Activated CD4-positive, alpha-beta T cell treated with anti-CD3 and anti-CD28 coated beads, Interleukin-2, amount 50 U/mL, for 24 hours (primary cell): Measurements from ENCODE around the gene GAGE13.
A peak's percentile ranks its signal among the peaks of the same experiment; 100 is the strongest.
"Not testable (repeated sequence)": the region's sequence is repeated elsewhere in the genome, so short reads cannot be mapped to it uniquely, and the experiment has no call there.

Experiments
- DNase-seq, 2 donors: peaks; one replicate each; pipeline ENCODE4 v3.0.0-alpha.2; 2020; ENCODE audit warnings: low read depth in 1 of 2, low spot score in 1 of 2

Gene GAGE13

GRCh38 chrX:49331282-49331681 lies at the start of gene GAGE13:
Gene GAGE13, plus strand, starts transcription at chrX:49331582. Its CDS starts 1,156 bp downstream, at chrX:49332738.
- not testable (repeated sequence) for DNase-seq

GRCh38 chrX:49282647-49283011 lies 48.8 kb upstream of the GAGE13 start:
- no peak for DNase-seq

- DNase-seq: no peak
Measured at GRCh38 chrX:49284212-49284611, 47.2 kb upstream of the GAGE13 start.

- no peak for DNase-seq
Measured at GRCh38 chrX:49286136-49286535, 45.2 kb upstream of the GAGE13 start.

GRCh38 chrX:49286581-49286980 lies 44.8 kb upstream of the GAGE13 start:
- no peak for DNase-seq

GRCh38 chrX:49287665-49288064 lies 43.7 kb upstream of the GAGE13 start:
- no peak for DNase-seq

- no peak for DNase-seq
Measured at GRCh38 chrX:49290215-49290614, 41.2 kb upstream of the GAGE13 start.

GRCh38 chrX:49291615-49292337 lies 39.6 kb upstream of the GAGE13 start:
- DNase-seq: peak; percentile 44 to 46

GRCh38 chrX:49292400-49293362 lies 38.7 kb upstream of the GAGE13 start:
- no peak for DNase-seq

GRCh38 chrX:49299293-49299692 lies 32.1 kb upstream of the GAGE13 start:
- DNase-seq: not testable (repeated sequence)

GRCh38 chrX:49300703-49301102 lies 30.7 kb upstream of the GAGE13 start:
- no peak for DNase-seq

- DNase-seq: no peak
Measured at GRCh38 chrX:49303346-49303745, 28.0 kb upstream of the GAGE13 start, which contains the start of gene GAGE10. Gene GAGE10, plus strand, starts transcription at chrX:49303646. Its CDS starts 1,214 bp downstream, at chrX:49304860.

- not testable (repeated sequence) for DNase-seq
Measured at GRCh38 chrX:49307775-49308174, 23.6 kb upstream of the GAGE13 start.

GRCh38 chrX:49308604-49309269 lies 22.6 kb upstream of the GAGE13 start:
- no peak for DNase-seq

GRCh38 chrX:49309401-49309981 lies 21.9 kb upstream of the GAGE13 start:
- DNase-seq: no peak

- DNase-seq: no peak
Measured at GRCh38 chrX:49310371-49310770, 21.0 kb upstream of the GAGE13 start.

GRCh38 chrX:49312176-49312575 lies 19.2 kb upstream of the GAGE13 start:
- DNase-seq: no peak

- DNase-seq: no peak
Measured at GRCh38 chrX:49316085-49316484, 15.3 kb upstream of the GAGE13 start.

GRCh38 chrX:49321737-49322136 lies 9.6 kb upstream of the GAGE13 start, which contains the start of gene GAGE12J:
Gene GAGE12J, plus strand, starts transcription at chrX:49322037. Its CDS starts 1,157 bp downstream, at chrX:49323194.
- not testable (repeated sequence) for DNase-seq

GRCh38 chrX:49322266-49322665 lies 9.1 kb upstream of the GAGE13 start:
- not testable (repeated sequence) for DNase-seq

GRCh38 chrX:49323735-49324134 lies 7.6 kb upstream of the GAGE13 start:
- DNase-seq: not testable (repeated sequence)
